Stimulated activated naive CD8-positive, alpha-beta T cell treated with anti-CD3 and anti-CD28 coated beads, Interleukin-15, amount 100 ng/mL, for 72 hours (primary cell): ENCODE results near the gene YRDC.
A peak's percentile ranks its signal among the peaks of the same experiment; 100 is the strongest.

Source experiments
- ATAC-seq: fragments of 150-1000 bp; cut with Tn5 transposase; 2 replicates; pipeline ENCODE4 v1.10.0; 2021; ENCODE audit warnings: mild to moderate bottlenecking, moderate library complexity
- DNase-seq, 2 donors: peaks; one replicate each; pipeline ENCODE4 v3.0.0; 2021 to 2022
- H3K27ac Mint-ChIP-seq, 2 donors: one replicate each; pipeline ENCODE4 v1.8.0; 2022; ENCODE audit warnings: mild to moderate bottlenecking in 2 of 2, mixed read lengths in 2 of 2, moderate library complexity in 2 of 2
- H3K27me3 Mint-ChIP-seq: one replicate; pipeline ENCODE4 v1.8.0; 2022; ENCODE audit warnings: mixed read lengths
- H3K4me1 Mint-ChIP-seq: one replicate; pipeline ENCODE4 v1.8.0; 2022; ENCODE audit warnings: mild to moderate bottlenecking, mixed read lengths
- H3K4me3 Mint-ChIP-seq, 2 donors: one replicate each; pipeline ENCODE4 v1.8.0; 2022; ENCODE audit warnings: mild to moderate bottlenecking in 2 of 2, mixed read lengths in 2 of 2, moderate library complexity in 1 of 2
- H3K9me3 Mint-ChIP-seq, 2 donors: one replicate each; pipeline ENCODE4 v1.8.0; 2022; ENCODE audit warnings: mixed read lengths in 2 of 2

The YRDC gene

DNA sequence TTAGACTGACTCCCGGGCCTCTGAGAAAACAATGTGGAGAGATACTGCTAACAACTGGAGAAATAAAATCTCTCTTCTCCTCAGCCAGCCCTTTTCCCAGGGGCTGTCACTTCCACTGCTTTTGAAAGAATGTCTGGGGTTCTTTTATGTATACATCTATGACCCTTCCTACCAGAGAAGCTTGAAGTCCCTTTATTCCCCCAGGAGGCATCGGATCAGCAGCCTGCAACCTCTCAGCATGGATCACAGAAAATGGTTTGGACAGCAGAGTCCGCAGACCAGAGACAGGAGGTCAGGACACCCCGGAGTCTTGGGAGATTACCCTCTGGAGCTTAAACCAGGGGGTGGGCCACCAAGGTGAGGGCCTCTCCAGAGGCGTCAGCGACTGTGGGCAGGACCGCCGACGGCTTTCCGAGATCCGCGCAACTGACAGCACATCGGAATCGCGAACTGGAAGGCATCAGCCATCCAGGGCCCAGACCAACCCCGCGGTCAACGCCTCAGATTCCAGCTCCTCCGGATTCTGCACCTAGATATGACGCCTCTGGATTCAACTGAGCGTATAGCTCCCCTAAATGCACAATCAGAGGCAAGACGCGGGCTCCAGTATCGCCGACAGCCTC, 44.1 kb downstream of the YRDC start:
- H3K4me1 Mint-ChIP-seq, result peaks cover 29% of the 10 kb centered on the region
- no peak overlapping the region for H3K4me3 Mint-ChIP-seq
- no peak for DNase-seq
- no peak overlapping the region for H3K27ac Mint-ChIP-seq
- peaks cover 77% of the 10 kb centered on the region for H3K27me3 Mint-ChIP-seq
- H3K9me3 Mint-ChIP-seq, result peaks cover 4 to 9% of the 10 kb centered on the region in 2 donors
- ATAC-seq, result no peak

- peaks cover 4 to 9% of the 10 kb centered on the region in 2 donors for H3K9me3 Mint-ChIP-seq
- H3K27ac Mint-ChIP-seq, result no peak overlapping the region
- peaks cover 29% of the 10 kb centered on the region for H3K4me1 Mint-ChIP-seq
- no peak overlapping the region for H3K4me3 Mint-ChIP-seq
- no peak for ATAC-seq
- DNase-seq, result no peak
- H3K27me3 Mint-ChIP-seq, result peaks cover 63% of the 10 kb centered on the region
Measured at GRCh38 chr1:37762516-37762915, 45.5 kb downstream of the YRDC start.

DNA sequence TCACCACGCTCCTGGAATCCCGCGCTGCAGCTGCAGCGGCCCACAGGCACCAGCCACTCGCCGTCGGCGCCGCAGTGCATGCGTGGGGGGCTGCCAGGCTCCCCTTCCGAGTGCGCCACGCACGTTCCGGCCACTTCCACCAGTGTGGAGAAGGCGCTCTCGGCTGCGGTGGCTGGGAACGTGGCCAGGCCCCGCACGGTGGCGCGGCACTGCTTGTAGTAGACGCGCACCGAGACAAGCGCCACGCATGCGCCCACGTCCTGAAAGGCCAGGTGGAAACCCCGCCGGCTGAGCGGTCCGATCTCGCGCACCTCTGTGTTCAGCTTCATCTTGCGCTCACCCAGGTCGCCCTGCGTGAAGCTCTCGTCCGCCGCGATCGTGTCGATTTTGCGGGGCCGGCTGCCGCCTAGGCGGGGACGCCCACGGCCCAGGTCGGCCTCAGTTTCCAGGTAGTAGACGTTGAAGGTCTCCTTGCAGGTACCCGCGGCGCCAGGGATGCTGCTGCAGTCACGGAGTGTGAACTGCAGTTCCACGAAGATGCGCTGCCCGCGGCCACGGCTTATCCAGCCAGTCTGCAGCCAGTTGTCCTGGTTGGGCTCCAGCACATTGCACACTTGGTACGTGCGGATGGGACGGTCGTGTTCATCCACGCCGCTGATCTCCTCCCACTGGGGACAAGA, 46.5 kb downstream of the YRDC start:
- H3K27me3 Mint-ChIP-seq, result peaks cover 54% of the 10 kb centered on the region
- no peak overlapping the region for H3K4me3 Mint-ChIP-seq

GRCh38 chr1:37759451-37759850, 48.6 kb downstream of the YRDC start:
- DNase-seq, result no peak
- ATAC-seq, result no peak
- Mint-ChIP-seq H3K4me1 (peaks cover 17% of the 10 kb centered on the region), H3K9me3 (peaks cover 0 to 4% of the 10 kb centered on the region in 2 donors), H3K4me3 (no peak overlapping the region), H3K27me3 (peaks cover 48% of the 10 kb centered on the region), H3K27ac (no peak overlapping the region)

More for the DNA sequence above, 46.5 kb downstream of the YRDC start:
- H3K9me3 Mint-ChIP-seq, result peaks cover 4 to 9% of the 10 kb centered on the region in 2 donors
- ATAC-seq (no peak), DNase-seq (no peak)
- H3K4me1 Mint-ChIP-seq, result peaks cover 25% of the 10 kb centered on the region
- H3K27ac Mint-ChIP-seq, result no peak overlapping the region

- Mint-ChIP-seq H3K4me3 (no peak overlapping the region), H3K9me3 (no peaks in the 10 kb centered on the region), H3K27ac (no peak overlapping the region), H3K27me3 (peaks cover 49% of the 10 kb centered on the region), H3K4me1 (peaks cover 33% of the 10 kb centered on the region)
- DNase-seq (no peak), ATAC-seq (no peak)
Measured at GRCh38 chr1:37755951-37756560, 52.0 kb downstream of the YRDC start.

DNA sequence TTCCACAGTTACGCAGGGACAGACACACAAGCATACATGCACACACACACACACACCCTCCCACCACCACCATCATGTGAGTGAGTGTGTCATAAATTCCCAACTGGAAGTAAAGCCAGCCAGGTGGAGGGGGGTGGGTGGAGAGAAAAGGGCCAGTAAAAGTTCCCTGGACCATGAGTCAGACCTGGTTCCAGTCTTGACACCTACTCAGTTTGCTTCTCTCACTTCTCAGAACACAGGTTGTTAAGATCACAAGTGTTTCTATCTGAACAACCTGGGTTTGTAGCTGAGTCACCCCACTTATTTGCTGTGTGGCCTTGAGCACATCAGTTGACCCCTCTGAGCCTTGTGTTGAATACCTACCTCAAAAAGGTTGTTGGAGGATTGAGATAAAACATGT, 52.7 kb downstream of the YRDC start:
- peak in 1 of 2 donors; percentile 44 for DNase-seq
- Mint-ChIP-seq H3K9me3 (no peaks in the 10 kb centered on the region), H3K27ac (no peak overlapping the region), H3K27me3 (peaks cover 57% of the 10 kb centered on the region), H3K4me1 (peaks cover 33% of the 10 kb centered on the region), H3K4me3 (no peak overlapping the region)
- peak; percentile 86 for ATAC-seq

DNA sequence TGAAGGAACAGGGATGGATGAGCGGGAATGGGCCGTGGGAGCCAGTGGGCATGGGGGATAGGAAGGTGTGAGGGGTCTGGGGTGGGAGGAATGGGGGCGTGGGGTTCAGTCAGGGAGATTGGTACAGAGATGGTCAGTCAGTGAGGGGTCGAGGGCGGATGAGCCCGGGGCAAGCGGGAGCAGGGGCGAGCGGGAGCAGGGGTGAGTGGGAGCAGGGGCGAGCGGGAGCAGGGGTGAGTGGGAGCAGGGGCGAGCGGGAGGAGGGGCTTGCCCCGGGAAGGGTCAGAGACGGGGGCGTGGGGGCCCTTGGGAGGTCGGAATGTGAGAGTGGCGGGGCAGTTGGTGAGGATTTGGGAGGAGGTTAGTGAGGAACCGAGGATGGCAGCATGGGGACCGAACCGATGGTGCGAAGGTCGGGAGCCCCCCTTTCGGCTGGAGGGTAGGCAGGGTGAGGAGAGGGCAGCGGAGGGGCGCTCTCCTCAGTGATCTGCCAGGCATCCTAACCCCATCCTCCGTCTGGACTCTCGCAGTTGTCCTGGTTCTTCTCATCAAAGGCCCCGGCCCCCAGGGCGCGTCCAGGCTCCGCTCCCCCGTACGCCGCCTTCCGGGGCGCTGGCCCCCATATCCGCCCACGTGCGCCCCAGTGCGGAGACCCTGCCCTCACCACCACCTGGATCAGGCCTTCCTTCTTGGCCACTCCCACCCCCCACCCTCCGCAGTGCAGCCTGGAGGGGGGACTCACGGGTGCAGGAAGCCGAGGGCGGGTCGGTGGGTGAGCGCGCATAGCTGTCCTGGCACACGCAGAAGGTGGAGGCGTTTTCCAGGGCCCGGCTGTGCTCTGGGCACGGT, 54.3 kb downstream of the YRDC start:
- ATAC-seq (no peak), DNase-seq (no peak)
- Mint-ChIP-seq H3K27ac (no peak overlapping the region), H3K27me3 (peaks cover 73% of the 10 kb centered on the region), H3K4me3 (peak overlapping the region; percentile 46 to 76), H3K9me3 (no peaks in the 10 kb centered on the region), H3K4me1 (peaks cover 33% of the 10 kb centered on the region)
